HG02973 (cell line): ENCODE data around the gene STAB1.

ENCODE experiments used
- ATAC-seq: cut with Tn5 transposase; IDR thresholded peaks from one replicate; pipeline ENCODE4 v1.9.1; 2021; ENCODE audit warnings: moderate library complexity; ENCODE audit not compliant: unreplicated experiment

The STAB1 gene

GRCh38 chr3:52557011-52557960 lies 62.1 kb downstream of the STAB1 start:
- ATAC-seq = no peak

DNA sequence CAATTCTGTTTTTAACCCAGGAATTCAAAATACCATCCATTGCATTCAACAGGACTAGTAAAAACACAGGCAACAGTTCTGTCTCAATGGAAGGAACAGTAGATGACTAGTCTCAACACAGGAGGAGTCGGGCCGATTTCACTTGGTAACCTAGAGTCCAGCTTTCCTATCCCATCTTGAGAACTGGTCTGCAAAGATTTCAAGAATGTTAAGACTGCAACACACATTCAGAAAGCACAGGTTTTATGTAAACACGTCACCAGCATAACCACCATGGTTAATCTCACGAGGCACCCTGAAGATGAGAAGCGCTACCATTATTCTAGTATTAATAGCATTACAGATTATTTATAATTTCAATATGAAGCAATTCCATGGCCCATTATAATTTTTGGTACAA lies 63.3 kb downstream of the STAB1 start:
- ATAC-seq = no peak

DNA sequence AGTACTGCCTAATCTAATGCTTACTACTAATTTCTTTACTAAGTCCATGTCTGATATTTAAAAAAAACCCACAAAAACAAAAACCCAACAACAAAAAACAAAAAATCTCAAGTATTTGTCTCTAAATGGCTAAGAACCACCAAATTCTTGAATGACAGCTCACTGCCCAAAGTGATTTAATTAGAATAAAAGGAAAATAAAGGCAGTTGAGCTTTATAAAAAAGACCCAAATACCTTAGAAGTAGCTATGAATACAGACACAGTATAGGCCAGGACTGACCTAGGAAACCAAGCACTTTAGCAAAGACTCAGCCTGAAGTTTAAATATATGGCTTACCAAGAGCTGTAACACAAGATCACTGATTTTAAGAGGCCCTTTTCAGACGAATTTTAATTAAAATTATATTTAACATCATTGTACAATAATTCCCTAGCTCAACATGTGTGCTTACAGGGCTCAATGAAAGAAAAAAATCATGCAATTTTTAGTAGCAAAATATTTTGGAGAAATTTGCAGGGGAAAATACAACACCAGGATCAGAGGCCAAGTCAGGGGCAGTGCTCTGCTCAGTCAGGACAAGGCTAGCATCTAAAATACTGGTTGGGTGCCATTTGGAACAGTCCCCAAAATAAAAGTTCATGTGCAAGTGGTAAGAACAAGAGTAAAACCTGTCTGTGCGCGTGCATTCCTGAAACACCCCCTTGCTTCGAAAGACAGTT lies 66.0 kb downstream of the STAB1 start:
- ATAC-seq = no peak

- ATAC-seq = no peak
These were observed 68.8 kb downstream of the STAB1 start for GRCh38 chr3:52563984-52564383.

DNA sequence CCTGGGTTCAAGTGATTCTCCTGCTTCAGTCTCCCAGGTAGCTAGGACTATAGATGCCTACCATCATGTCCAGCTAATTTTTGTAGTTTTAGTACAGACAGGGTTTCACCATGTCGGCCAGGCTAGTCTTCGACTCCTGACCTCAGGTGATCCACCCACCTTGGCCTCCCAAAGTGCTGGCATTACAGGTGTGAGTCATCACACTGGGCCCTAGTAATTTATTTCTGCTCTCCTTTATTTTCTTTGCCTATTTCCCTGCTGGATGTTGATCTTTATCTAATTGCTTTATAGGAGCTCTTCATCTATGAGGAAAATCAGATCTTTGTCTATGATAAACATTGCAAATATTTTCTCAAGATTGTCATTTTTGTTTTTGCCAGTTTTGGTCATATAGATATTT lies 72.9 kb downstream of the STAB1 start:
- no peak for ATAC-seq

- no peak for ATAC-seq
These were observed 74.9 kb downstream of the STAB1 start for GRCh38 chr3:52570076-52570475.

DNA sequence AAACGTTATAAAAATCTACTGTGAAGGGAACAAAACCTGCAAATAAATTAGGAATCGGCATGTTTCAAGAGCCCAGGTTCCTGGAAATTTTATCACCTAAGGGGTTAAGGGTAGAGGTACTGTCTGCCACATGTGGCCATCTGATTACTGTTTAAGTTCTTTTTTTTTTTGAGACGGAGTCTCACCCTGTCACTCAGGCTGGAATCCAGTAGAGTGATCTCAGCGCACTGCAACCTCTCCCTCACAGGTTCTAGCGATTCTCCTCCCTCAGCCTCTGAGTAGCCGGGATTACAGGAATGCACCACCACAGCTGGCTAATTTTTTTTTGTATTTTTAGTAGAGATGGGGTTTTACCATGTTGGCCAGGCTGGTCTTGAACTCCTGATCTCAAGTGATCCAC lies 77.1 kb downstream of the STAB1 start:
- no peak for ATAC-seq
